GM18498 (cell line): ENCODE results near the gene PLP1.

Experiments used
- ATAC-seq: cut with Tn5 transposase; IDR thresholded peaks from one replicate; pipeline ENCODE4 v1.9.1; 2021; ENCODE audit warnings: mild to moderate bottlenecking, moderate library complexity; ENCODE audit not compliant: unreplicated experiment

PLP1 gene

DNA sequence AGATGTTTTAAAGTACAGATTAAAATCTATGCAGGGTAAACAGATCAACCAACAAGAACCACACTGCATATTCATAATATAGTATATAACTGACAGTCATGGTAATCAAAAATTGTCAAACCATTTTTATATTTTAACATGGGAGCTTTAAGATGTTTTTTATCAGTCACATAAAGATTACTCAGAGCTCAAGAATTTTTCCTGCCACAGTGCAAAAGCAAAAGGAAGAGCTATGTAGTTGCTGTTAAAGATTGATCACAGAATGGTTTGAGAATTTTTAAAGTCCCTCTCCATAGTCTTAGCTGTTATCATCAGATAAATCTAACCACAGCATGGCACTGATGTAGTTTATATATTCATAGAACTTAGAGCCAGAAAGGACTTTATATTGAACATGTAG, 47.0 kb downstream of the PLP1 start:
- ATAC-seq = no peak

DNA sequence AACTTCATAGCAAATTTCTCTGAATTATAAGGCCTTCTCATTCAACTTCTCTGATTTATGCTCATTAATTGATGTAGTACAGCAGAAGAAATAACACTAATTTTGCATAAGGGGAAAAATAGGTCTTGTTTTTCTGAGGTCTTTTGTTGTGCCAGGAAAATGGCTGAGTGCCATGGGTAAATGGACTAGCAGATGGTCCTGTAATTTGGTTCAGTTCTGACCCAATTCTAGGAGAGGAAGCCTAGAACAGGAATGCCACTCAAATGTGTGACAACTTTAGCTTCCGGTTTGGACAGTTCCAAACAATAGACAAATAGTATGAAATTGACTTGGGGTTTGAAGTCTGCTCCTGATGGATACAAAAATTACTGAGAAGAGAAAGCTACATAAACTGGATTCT, 49.2 kb downstream of the PLP1 start:
- ATAC-seq = no peak

DNA sequence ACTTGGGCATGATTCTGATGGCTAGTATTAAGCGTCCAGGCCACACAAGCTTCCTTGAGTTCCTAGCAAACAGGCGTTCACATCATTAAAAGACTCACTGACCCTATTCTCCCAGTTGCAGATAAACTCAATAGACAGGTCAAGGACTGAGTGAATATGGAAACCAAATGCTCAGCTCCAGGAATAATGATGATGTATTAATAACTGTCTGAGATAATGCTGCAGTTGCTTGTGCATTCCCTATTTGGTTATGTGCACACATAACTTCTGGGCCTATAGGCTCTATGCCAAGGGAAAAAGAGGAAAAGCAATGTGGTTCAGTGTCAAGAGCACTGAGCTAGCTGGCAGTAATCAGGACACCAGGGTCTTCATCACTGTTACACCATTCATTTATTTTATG, 51.9 kb downstream of the PLP1 start:
- ATAC-seq = no peak

GRCh38 chrX:103830848-103831247, 54.2 kb downstream of the PLP1 start:
- ATAC-seq = no peak

DNA sequence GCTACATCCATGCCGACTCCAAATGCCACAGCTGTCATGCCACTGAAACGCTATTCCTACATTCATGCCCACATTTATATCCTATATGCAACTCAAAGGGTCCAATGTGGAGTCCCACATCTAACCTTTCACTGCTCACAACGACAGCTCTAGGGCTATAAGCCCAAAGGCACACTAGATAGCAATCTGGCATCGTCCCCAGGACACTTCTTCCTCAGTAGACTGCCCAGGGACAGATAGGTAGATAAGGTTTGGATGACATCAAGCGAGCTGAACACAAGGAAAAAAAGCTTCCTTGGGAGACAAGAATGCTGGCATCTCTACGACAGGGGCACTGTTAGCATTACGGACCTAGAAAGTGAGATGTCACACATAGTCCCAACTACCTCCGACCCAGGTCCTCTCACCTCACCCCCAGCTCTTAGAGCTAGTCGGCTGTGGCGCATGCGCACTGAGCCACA, 54.7 kb downstream of the PLP1 start:
- ATAC-seq = peak; percentile 12

- ATAC-seq = peak; percentile 92
Measured at GRCh38 chrX:103831803-103832544, 55.3 kb downstream of the PLP1 start, which contains the start of gene RAB9B. Gene RAB9B (minus strand): TSS chrX:103832257. CDS start chrX:103825784, 6,473 bp downstream.

DNA sequence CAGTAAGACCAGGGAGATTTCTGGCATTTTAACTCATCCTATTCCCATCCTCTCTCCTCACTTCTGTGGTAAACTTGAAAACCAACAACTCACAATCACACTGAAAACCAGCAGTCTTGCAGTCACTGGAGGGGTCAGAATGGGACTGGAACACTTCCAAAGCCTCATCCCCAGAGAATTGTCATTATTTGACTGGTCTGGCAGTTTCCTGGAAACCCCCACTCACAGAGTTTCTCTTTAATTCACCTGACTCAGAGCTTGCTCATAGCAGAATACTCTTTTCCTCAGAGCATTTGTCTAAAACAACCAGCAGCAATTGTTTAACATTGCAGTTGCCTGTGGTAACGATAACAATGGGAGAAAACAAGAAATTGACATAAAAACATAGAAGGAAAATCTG, 62.8 kb downstream of the PLP1 start:
- no peak for ATAC-seq
